Motor neuron (in vitro differentiated cells): Measurements from ENCODE around the gene APOBEC3G. TPM values are rescaled to one million over a fixed set of nuclear protein-coding genes. Genes with fewer than 3 reads are reported as not detected.

Experiments
- ATAC-seq, 8 experiments: fragments of 200-7000 bp; cut with Tn5 transposase; replicated peaks in 6 of 8; 2 replicates each; pipeline ENCODE4 v1.8.0; 2021; ENCODE audit warnings: mild to moderate bottlenecking in 8 of 8, moderate library complexity in 8 of 8
- H3K27ac ChIP-seq, 2 donors: fragments of 250-450 bp; sonication (Bioruptor Pico); 2 replicates each; pipeline ENCODE4 v1.9.0; 2021; ENCODE audit warnings: antibody characterized with exemption in 2 of 2, mild to moderate bottlenecking in 2 of 2, moderate library complexity in 1 of 2
- H3K4me1 ChIP-seq, 2 donors: fragments of 250-450 bp; sonication (Bioruptor Pico); replicated peaks in 1 of 2; 2 replicates each; pipeline ENCODE4 v1.6.1; 2021; ENCODE audit warnings: antibody characterized with exemption in 2 of 2, mild to moderate bottlenecking in 2 of 2, moderate library complexity in 1 of 2
- H3K4me3 ChIP-seq, 5 donors: fragments of 250-450 bp; sonication (Bioruptor Pico); 2 replicates each; pipeline ENCODE4 v1.9.0; 2021; ENCODE audit warnings: antibody characterized with exemption in 5 of 5, mild to moderate bottlenecking in 5 of 5, moderate library complexity in 4 of 5
- WGBS, 10 experiments: fragments of 450-650 bp; shearing (Covaris generic); methylation state at CpG; one replicate each; pipeline ENCODE4 v1.0.0; 2022; 5-methylcytosine and 5-hydroxymethylcytosine counted together
- in situ Hi-C, 9 experiments: fragments of 400-800 bp; cut with MboI; loops; one replicate each; pipeline ENCODE4 v1.15.0; 2021; ENCODE audit warnings: low sequenced_read_pairs in 9 of 9, low pct_unique_long_range_greater_than_20kb in 2 of 9; ENCODE audit not compliant: unreplicated experiment in 9 of 9
- total RNA-seq, 8 experiments: library from RNA; unstranded; fragments of 300-600 nt; gene quantifications; 2 replicates each; pipeline versions ENCODE4 v1.2.3 to v1.2.4, GENCODE V29; 2022

APOBEC3G gene
- total RNA-seq, 8 experiments from 2014 or later = 0.83 to 21.2 (median 4.3) TPM

DNA sequence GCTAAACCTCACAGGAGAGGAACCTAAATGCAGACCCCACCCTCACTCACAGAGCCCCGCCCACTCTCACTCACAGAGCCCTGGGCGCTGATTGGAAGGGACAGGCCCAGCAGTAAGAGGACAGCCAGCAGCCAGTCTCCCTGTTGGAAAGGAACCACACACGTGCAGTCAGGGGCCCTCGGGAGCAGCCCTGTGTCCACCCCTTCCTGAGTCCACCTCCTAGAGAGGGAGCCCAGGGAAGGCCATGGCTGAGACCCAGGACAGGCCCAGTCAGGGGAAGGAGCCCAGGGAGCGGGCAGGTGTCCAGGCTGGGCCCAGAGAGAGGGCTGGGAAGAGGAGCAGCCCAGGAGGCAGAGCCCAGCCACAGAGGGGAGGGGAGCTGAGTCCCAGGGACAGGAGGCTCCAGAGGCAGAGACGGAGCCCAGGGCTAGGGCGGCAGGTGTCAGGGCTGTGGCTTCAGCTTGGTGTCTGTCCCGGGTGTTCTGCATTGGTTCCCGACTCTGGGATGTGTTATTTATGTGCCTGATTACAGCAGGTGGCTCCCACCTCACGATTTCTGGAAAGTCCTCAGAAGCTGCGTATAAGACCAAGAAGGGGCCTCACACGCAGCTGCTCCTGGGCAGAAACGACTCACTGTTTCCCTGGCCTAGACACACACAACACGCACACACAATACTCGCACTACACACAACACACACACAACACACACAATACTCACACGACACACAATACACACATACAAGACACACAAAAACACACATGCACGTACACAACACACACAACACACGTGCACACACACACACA lies 11.0 kb downstream of the APOBEC3G start:
- Histone ChIP-seq H3K27ac (peak overlapping the region in 1 of 2 donors; percentile 19), H3K4me1 (peaks cover 12 to 21% of the 10 kb centered on the region in 2 donors), H3K4me3 (no peak overlapping the region)
- in situ Hi-C loops = no loop called here
- 50 to 89% (median 68%) methylated on average over 1 to 4 of the region's 18 CpGs; no CpG with 5 or more reads in 4 of the 10 experiments for WGBS, 10 experiments
- peak; percentile 82 to 95 (median 92) for ATAC-seq

DNA sequence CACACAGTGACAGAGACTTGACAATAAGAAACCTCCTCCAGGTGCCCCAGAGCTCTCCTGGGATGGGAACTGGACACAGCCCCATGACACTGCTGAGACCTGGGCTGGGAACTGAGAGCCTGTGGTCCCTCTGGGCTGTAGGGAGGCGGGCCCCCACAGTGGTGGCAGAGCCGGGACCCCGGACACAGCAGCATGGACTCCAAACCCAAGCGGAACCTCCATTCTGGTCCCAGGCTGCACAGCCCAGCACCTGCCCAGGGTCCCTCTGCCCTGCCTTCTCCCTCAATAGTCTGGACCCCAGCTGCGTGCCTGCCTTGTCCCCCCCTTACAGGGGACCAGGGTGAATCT lies 11.6 kb downstream of the APOBEC3G start:
- peaks cover 12 to 21% of the 10 kb centered on the region in 2 donors for H3K4me1 ChIP-seq

DNA sequence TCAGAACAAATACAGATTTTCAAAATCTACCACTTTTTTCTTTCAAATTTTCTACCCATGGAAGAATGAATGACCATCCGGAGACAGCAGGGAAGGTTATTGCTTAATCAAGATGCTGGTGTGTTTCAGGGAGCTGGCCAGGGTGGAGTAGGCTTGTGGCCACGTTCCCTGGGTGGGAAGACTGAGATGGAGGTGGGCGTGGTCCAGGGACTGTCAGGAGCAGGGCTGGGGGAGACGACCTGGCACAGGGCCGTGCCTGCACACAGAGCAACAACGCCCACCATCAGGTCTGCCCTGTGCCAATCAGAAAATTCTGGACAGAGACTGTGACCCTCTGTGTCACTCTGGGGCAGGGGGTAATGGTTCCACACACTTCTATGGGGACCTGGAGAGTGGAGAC lies 12.9 kb downstream of the APOBEC3G start:
- peak in 3 of 8 experiments; percentile 28 to 63 (median 60) for ATAC-seq

More for the DNA sequence above, 11.6 kb downstream of the APOBEC3G start:
- no peak for ATAC-seq
- in situ Hi-C loops = no loop called here
- no peak overlapping the region for H3K4me3 ChIP-seq
- no peak overlapping the region for H3K27ac ChIP-seq
- 80 to 100% methylated on average over 1 to 3 of the region's 5 CpGs; no CpG with 5 or more reads in 8 of the 10 experiments for WGBS, 10 experiments

GRCh38 chr22:39090426-39091064 lies 13.5 kb downstream of the APOBEC3G start:
- in situ Hi-C loops = no loop called here
- no peak for ATAC-seq
- Histone ChIP-seq H3K4me1 (peaks cover 12 to 21% of the 10 kb centered on the region in 2 donors), H3K4me3 (no peak overlapping the region), H3K27ac (no peak overlapping the region)
- 61 to 100% (median 78%) methylated on average over 1 to 6 of the region's 15 CpGs; no CpG with 5 or more reads in 6 of the 10 experiments for WGBS, 10 experiments

More for the DNA sequence above, 12.9 kb downstream of the APOBEC3G start:
- no peak overlapping the region for H3K27ac ChIP-seq
- peaks cover 12 to 21% of the 10 kb centered on the region in 2 donors for H3K4me1 ChIP-seq
- in situ Hi-C loops = no loop called here
- WGBS, 10 experiments = 0 to 88% methylated on average over 1 to 4 of the region's 6 CpGs; no CpG with 5 or more reads in 8 of the 10 experiments
- no peak overlapping the region for H3K4me3 ChIP-seq

- H3K4me3 ChIP-seq = no peak overlapping the region
- 60 to 100% (median 94%) methylated on average over 1 to 5 of the region's 23 CpGs; no CpG with 5 or more reads in 6 of the 10 experiments for WGBS, 10 experiments
- in situ Hi-C loops = no loop called here
Measured at GRCh38 chr22:39091126-39092081, 14.3 kb downstream of the APOBEC3G start.

GRCh38 chr22:39092111-39092862 lies 15.2 kb downstream of the APOBEC3G start:
- H3K4me1 ChIP-seq = peaks cover 10 to 24% of the 10 kb centered on the region in 2 donors
- in situ Hi-C loops = no loop called here
- ATAC-seq = no peak

More at GRCh38 chr22:39091126-39092081, 14.3 kb downstream of the APOBEC3G start:
- Histone ChIP-seq H3K27ac (no peak overlapping the region), H3K4me1 (peaks cover 12 to 21% of the 10 kb centered on the region in 2 donors)
- ATAC-seq = no peak

DNA sequence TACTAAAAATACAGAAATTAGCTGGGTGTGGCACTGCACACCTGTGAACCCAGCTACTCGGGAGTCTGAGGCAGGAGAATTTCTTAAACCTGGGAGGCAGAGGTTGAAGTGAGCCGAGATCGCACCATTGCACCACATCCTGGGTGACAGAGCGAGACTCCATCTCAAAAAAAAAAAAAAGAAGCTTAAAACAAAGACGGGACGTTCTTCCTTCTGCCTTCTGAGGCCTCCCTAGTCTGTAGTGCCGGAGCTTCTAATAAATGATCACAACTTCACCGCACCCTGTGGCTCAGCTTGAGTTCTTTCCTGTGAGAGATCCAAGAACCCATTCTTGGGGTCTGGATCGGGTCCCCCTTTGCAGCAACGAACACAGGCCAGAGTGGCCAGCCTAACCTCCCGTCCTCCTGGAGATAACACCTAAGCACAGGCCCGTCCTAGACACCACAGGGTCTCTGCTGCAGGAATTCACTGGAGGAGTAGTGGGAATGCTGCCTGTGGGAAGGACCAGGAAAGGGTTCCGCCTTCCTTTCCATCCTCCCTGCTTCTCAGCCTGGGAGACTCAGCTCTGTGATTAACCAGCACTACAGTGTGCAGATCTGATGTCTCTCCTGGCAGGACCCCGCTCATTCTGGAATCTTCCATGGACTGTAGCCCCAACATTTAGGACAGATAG lies 17.8 kb downstream of the APOBEC3G start:
- ATAC-seq = no peak
- in situ Hi-C loops = no loop called here
- Histone ChIP-seq H3K4me1 (peaks cover 0 to 14% of the 10 kb centered on the region in 2 donors), H3K27ac (no peak overlapping the region), H3K4me3 (no peak overlapping the region)
- WGBS, 10 experiments = 59 to 100% (median 85%) methylated on average over 1 to 9 of the region's 14 CpGs

More at GRCh38 chr22:39092111-39092862, 15.2 kb downstream of the APOBEC3G start:
- H3K4me3 ChIP-seq = no peak overlapping the region
- no peak overlapping the region for H3K27ac ChIP-seq
- WGBS, 10 experiments = 20 to 89% (median 74%) methylated on average over 1 to 6 of the region's 8 CpGs

DNA sequence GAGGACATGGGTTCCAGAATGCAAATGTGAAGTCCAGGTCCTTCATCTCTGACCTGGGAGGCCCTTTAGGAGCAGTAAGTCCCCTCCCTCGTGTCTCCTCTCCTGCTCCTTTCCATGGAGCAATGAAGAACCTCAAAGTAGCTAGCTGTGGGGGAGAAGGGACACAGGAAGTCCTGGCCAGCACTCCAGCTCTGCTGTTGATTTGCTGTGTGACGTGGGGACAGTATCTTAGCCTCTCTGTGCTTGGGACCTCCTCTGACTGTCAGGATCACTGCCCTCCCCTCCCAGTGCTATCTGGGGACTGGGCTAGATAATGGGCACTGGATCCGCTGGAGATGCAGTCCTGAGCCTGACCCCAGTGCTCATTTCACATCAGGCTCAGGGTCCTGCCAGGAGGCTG lies 18.9 kb downstream of the APOBEC3G start:
- in situ Hi-C loops = no loop called here
- Histone ChIP-seq H3K4me1 (peaks cover 0 to 14% of the 10 kb centered on the region in 2 donors), H3K4me3 (no peak overlapping the region), H3K27ac (no peak overlapping the region)
- no peak for ATAC-seq
- WGBS, 10 experiments = 50 to 100% (median 90%) methylated on average over 1 of the region's 3 CpGs; no CpG with 5 or more reads in 4 of the 10 experiments

DNA sequence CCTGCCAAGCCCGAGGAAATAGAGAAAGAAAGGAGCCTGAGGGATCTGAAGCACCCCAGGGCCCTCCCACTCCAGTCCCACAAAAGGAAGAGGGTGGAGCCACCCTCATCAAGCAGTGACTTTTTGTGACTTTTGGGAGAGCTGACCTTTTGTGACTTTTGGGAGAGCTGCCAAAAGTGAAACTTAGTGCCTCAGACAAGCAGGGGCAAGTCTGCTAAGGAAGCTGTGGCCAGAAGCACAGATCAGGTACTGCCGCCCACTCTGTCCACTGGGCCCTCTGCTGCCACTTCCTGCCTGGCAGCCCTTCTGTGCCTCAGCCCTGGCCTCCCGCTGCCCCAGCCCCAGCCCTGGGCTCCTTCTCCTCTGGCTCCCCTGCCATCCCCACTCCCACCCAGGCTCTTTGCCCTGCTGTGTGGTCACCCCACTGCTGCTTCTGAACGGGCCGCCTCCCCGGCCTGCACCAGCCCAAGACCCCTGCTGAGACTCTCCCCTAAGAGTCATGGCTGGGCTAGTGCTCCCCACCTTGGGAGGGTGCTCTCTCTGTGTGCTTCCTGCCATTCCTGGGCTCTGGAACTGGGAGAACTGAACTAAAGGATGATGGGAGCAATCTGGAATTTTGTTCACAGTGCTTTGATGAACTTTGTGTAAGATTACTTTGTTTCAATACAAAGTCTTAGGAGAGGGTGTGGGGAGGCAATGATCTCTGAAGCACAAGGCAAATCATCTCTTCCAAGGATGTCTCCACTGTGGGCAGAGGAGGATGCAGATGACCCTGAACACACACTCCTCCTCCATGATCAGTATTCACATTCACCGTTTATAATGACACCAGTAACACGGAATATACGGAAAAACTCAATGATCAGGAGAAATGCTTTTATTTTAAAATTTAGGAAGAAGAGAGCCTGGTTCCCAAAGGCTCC lies 20.3 kb downstream of the APOBEC3G start, which contains the start of gene APOBEC3H:
Gene APOBEC3H, plus strand, starts transcription at position 147 of the 923 bp plus-strand sequence. CDS start 3,035 bp downstream, outside the sequence.
- H3K27ac ChIP-seq = no peak within 1 kb of the TSS
- H3K4me3 ChIP-seq = no peak within 1 kb of the TSS
- in situ Hi-C loops = no loop called here
- H3K4me1 ChIP-seq = peaks cover 0 to 6% of the 10 kb centered on the region in 2 donors
- WGBS, 10 experiments = 0 to 92% (median 59%) methylated on average over 1 to 3 of the region's 9 CpGs; no CpG with 5 or more reads in 4 of the 10 experiments
- ATAC-seq = peak in 3 of 8 experiments; percentile 16 to 58 (median 43)

DNA sequence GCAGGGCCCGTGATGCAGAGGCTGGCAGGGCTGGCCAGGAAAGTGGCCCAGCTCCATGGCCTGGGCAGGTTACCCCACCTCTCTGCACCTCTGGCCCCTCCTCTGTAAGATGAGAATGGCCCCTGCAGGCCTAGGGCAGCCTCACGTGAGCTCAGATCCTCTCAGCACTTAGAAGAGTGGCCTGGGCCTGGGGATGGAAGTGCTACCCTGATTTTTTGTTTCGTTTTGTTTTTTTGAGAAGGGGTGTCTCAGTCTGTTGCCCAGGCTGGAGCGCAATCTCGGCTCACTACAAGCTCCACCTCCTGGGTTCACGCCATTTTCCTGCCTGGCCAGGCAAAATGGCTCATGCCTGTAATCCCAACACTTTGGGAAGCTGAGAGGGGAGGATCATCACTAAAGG lies 21.0 kb downstream of the APOBEC3G start:
- WGBS, 10 experiments = 45 to 100% (median 80%) methylated on average over 1 to 5 of the region's 6 CpGs; no CpG with 5 or more reads in 1 of the 10 experiments
- in situ Hi-C loops = no loop called here
- Histone ChIP-seq H3K4me1 (peaks cover 0 to 5% of the 10 kb centered on the region in 2 donors), H3K4me3 (no peak overlapping the region), H3K27ac (no peak overlapping the region)
- peak in 1 of 8 experiments; percentile 11 for ATAC-seq

- no peak for ATAC-seq
- H3K4me3 ChIP-seq = no peak overlapping the region
- H3K4me1 ChIP-seq = peaks cover 0 to 5% of the 10 kb centered on the region in 2 donors
- in situ Hi-C loops = no loop called here
- no peak overlapping the region for H3K27ac ChIP-seq
- WGBS, 10 experiments = 53 to 100% (median 80%) methylated on average over 2 to 8 of the region's 8 CpGs; no CpG with 5 or more reads in 5 of the 10 experiments
Measured at GRCh38 chr22:39098576-39098975, 21.5 kb downstream of the APOBEC3G start.
